Endodermal cell (in vitro differentiated cells): ENCODE results near the gene SSBP2. TPM values are rescaled to one million over a fixed set of nuclear protein-coding genes. Genes with fewer than 3 reads are reported as not detected.

Experiments
- DNase-seq: peaks from one replicate; pipeline ENCODE4 v3.0.0-alpha.2; 2017
- H3K27ac ChIP-seq: 2 replicates; pipeline ENCODE4 v1.5.1; 2013; ENCODE audit warnings: mild to moderate bottlenecking, low read depth, low read length, moderate library complexity
- H3K27me3 ChIP-seq: 2 replicates; pipeline ENCODE4 v1.6.1; 2013; ENCODE audit warnings: mild to moderate bottlenecking, low read length, moderate library complexity; ENCODE audit not compliant: insufficient read depth, control insufficient read depth, poor library complexity, severe bottlenecking
- H3K36me3 ChIP-seq: 2 replicates; pipeline ENCODE4 v1.7.0; 2013; ENCODE audit warnings: mild to moderate bottlenecking, low read length, moderate library complexity; ENCODE audit not compliant: control insufficient read depth, insufficient read depth
- H3K4me1 ChIP-seq: one replicate; pipeline ENCODE4 v1.7.0; 2013; ENCODE audit warnings: low read length; ENCODE audit not compliant: control insufficient read depth, insufficient read depth
- H3K4me3 ChIP-seq: 2 replicates; pipeline ENCODE4 v1.5.1; 2013; ENCODE audit warnings: mild to moderate bottlenecking, low read length, moderate library complexity
- H3K9ac ChIP-seq: 2 replicates; pipeline ENCODE4 v1.6.1; 2013; ENCODE audit warnings: mild to moderate bottlenecking, low read length, moderate library complexity; ENCODE audit not compliant: poor library complexity, severe bottlenecking; ENCODE audit errors: extremely low read depth
- H3K9me3 ChIP-seq: 2 replicates; pipeline ENCODE4 v1.6.1; 2013; ENCODE audit warnings: mild to moderate bottlenecking, low read length, moderate library complexity; ENCODE audit not compliant: control insufficient read depth
- H3K27ac Mint-ChIP-seq: 2 replicates; pipeline ENCODE4 v1.8.0; 2020; ENCODE audit warnings: mixed read lengths
- H3K27me3 Mint-ChIP-seq: 2 replicates; pipeline ENCODE4 v1.8.0; 2021; ENCODE audit warnings: mild to moderate bottlenecking, mixed read lengths; ENCODE audit not compliant: insufficient read depth
- H3K36me3 Mint-ChIP-seq: 2 replicates; pipeline ENCODE4 v1.8.0; 2020; ENCODE audit warnings: low read depth, mixed read lengths
- H3K4me1 Mint-ChIP-seq: 2 replicates; pipeline ENCODE4 v1.8.0; 2020; ENCODE audit warnings: mixed read lengths
- H3K4me3 Mint-ChIP-seq: 2 replicates; pipeline ENCODE4 v1.8.0; 2020; ENCODE audit warnings: mild to moderate bottlenecking, moderate library complexity, mixed read lengths
- H3K9me3 Mint-ChIP-seq: 2 replicates; pipeline ENCODE4 v1.8.0; 2020; ENCODE audit warnings: mild to moderate bottlenecking, mixed read lengths
- WGBS, 2 experiments: methylation state at CpG; one replicate each; pipeline versions ENCODE4 v1.1.5 to v1.1.7; 2013; ENCODE audit warnings: missing lambda C conversion rate in 2 of 2, mixed read lengths in 1 of 2; ENCODE audit not compliant: insufficient coverage in 1 of 2, insufficient read length in 1 of 2; 5-methylcytosine and 5-hydroxymethylcytosine counted together
- total RNA-seq, 2 donors: library from RNA; stranded (reverse); fragmentation: NEBNext Ultra II Directional in 1 of 2; extraction: Animal tissue kit (Norgen Biotek cat#: 25700) in 1 of 2; gene quantifications; 2 replicates in 1 of 2; 3 replicates in 1 of 2; pipeline ENCODE4 v1.2.1, GENCODE V29; 2021
- TF ChIP-seq, protein P1 (sequence below): fragments of 200-600 bp; sonication (generic); conservative IDR thresholded peaks from 2 replicates; pipeline ENCODE4 v1.5.0; 2021; ENCODE audit warnings: antibody characterized with exemption, mild to moderate bottlenecking

The SSBP2 gene
- total RNA-seq, 2 donors from 2014 or later = 27.5 to 30.2 TPM

- H3K27ac ChIP-seq = no peak overlapping the region
- no peaks in the 10 kb centered on the region for H3K9me3 ChIP-seq
- no peak overlapping the region for H3K4me3 ChIP-seq
- no peak overlapping the region for H3K9ac ChIP-seq
- WGBS, 2 experiments = 83% methylated on average over 1 of the region's 1 CpG; no CpG with 5 or more reads in 1 of the 2 experiments
- H3K36me3 ChIP-seq = no peaks in the 10 kb centered on the region
- H3K27ac Mint-ChIP-seq = no peak overlapping the region
- no peak overlapping the region for H3K4me3 Mint-ChIP-seq
- TF ChIP-seq, protein P1, sequence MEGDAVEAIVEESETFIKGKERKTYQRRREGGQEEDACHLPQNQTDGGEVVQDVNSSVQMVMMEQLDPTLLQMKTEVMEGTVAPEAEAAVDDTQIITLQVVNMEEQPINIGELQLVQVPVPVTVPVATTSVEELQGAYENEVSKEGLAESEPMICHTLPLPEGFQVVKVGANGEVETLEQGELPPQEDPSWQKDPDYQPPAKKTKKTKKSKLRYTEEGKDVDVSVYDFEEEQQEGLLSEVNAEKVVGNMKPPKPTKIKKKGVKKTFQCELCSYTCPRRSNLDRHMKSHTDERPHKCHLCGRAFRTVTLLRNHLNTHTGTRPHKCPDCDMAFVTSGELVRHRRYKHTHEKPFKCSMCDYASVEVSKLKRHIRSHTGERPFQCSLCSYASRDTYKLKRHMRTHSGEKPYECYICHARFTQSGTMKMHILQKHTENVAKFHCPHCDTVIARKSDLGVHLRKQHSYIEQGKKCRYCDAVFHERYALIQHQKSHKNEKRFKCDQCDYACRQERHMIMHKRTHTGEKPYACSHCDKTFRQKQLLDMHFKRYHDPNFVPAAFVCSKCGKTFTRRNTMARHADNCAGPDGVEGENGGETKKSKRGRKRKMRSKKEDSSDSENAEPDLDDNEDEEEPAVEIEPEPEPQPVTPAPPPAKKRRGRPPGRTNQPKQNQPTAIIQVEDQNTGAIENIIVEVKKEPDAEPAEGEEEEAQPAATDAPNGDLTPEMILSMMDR = no peak
- no peaks in the 10 kb centered on the region for H3K36me3 Mint-ChIP-seq
- H3K27me3 ChIP-seq = no peaks in the 10 kb centered on the region
- H3K4me1 Mint-ChIP-seq = no peaks in the 10 kb centered on the region
- no peak for DNase-seq
- no peaks in the 10 kb centered on the region for H3K27me3 Mint-ChIP-seq
- no peaks in the 10 kb centered on the region for H3K4me1 ChIP-seq
- no peaks in the 10 kb centered on the region for H3K9me3 Mint-ChIP-seq
Measured at GRCh38 chr5:81729276-81729675, 21.6 kb downstream of the SSBP2 start.

DNA sequence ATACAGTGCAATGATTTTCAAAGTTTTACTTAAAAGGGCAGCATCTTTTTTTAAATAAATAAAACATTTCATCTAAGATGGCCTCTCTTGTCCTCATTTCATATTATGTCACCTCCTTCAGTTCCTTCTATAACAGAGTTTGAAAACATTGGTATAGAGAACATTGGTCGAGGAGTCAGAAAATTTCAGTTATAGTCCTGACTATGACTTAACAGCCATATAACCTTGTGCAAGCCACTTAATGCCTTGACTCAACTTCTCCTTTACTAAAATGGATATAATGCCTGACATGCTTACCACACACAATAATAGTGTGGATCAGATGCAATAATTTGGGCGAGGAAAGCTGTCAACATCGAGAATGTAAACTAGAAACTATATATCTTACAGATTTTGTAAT is 22.6 kb downstream of the SSBP2 start:
- no peak for DNase-seq
- Histone ChIP-seq H3K27me3 (no peaks in the 10 kb centered on the region), H3K27ac (no peak overlapping the region), H3K4me3 (no peak overlapping the region), H3K9me3 (no peaks in the 10 kb centered on the region), H3K9ac (no peak overlapping the region), H3K4me1 (no peaks in the 10 kb centered on the region), H3K36me3 (no peaks in the 10 kb centered on the region)
- peaks cover 5% of the 10 kb centered on the region for H3K4me1 Mint-ChIP-seq
- no peaks in the 10 kb centered on the region for H3K9me3 Mint-ChIP-seq
- TF ChIP-seq, protein P1 = no peak
- H3K4me3 Mint-ChIP-seq = no peak overlapping the region
- H3K36me3 Mint-ChIP-seq = no peaks in the 10 kb centered on the region
- 93 to 100% methylated on average over 1 to 2 of the region's 3 CpGs for WGBS, 2 experiments
- no peak overlapping the region for H3K27ac Mint-ChIP-seq
- H3K27me3 Mint-ChIP-seq = no peaks in the 10 kb centered on the region

DNA sequence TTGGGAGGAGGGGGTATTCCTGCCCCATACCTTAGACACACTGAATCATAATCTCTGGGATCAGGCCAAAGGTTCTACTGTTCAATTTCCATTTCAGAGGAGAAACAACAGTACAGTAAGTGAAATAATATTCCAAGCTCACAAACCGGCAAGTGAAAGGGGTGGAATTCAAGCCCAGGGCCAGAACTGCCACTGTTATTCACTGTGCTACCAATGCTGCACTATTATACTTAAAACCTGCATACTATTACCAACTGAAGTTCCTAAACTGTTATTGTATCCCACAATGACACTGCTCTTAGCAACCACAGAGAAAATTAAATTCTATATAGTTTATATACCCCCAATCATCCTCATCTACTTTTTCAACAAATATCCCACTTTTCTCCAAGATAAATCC is 24.6 kb downstream of the SSBP2 start:
- no peak overlapping the region for H3K27ac Mint-ChIP-seq
- 82 to 92% methylated on average over 1 of the region's 1 CpG for WGBS, 2 experiments
- H3K4me1 ChIP-seq = no peaks in the 10 kb centered on the region

More for the DNA sequence above, 24.6 kb downstream of the SSBP2 start:
- no peaks in the 10 kb centered on the region for H3K27me3 ChIP-seq
- Mint-ChIP-seq H3K4me1 (peaks cover 16% of the 10 kb centered on the region), H3K9me3 (no peaks in the 10 kb centered on the region), H3K27me3 (no peaks in the 10 kb centered on the region), H3K36me3 (no peaks in the 10 kb centered on the region), H3K4me3 (no peak overlapping the region)
- no peak overlapping the region for H3K27ac ChIP-seq
- TF ChIP-seq, protein P1 = no peak
- no peak overlapping the region for H3K4me3 ChIP-seq
- H3K36me3 ChIP-seq = no peaks in the 10 kb centered on the region
- H3K9me3 ChIP-seq = no peaks in the 10 kb centered on the region
- H3K9ac ChIP-seq = no peak overlapping the region
- DNase-seq = no peak
